Retinal pigment epithelial cell (primary cell): Measurements from ENCODE around the gene PPFIA4.

ENCODE experiments used
- DNase-seq: peaks from one replicate; pipeline ENCODE4 v3.0.0-alpha.2; 2010; ENCODE audit warnings: low read depth
- H3K4me3 ChIP-seq: 2 replicates; pipeline ENCODE4 v1.5.1; 2011; ENCODE audit warnings: mild to moderate bottlenecking, low read length, control low read depth, moderate library complexity
- CTCF ChIP-seq: conservative IDR thresholded peaks from 2 replicates; pipeline ENCODE4 v1.5.1; 2011; ENCODE audit warnings: low read depth, low read length, control low read depth, inconsistent platforms

Gene PPFIA4

GRCh38 chr1:203101813-203102634 lies 75.7 kb downstream of the PPFIA4 start:
- TF ChIP-seq CTCF, result no peak
- DNase-seq, result no peak
- no peak overlapping the region for H3K4me3 ChIP-seq

DNA sequence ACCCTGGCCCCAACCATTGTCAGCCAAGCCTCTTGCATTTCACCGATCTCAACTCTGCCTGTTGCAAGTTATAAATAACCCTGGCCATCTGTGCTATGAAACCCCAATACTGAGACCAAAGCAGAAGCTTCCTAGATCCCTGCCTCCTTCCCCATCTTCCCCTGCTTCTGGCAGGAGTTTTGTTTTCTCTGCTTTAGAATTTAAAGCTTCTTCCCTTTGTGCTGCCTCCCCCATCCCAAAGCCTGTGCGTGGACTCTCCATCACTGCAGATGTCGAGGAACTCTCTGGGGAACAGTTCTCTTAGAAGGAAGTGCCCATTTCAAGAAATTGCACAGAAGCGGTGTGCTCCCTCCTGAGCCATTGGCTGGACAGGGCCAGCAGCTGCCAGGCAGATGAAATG lies 76.9 kb downstream of the PPFIA4 start:
- TF ChIP-seq CTCF, result no peak
- no peak for DNase-seq
- H3K4me3 ChIP-seq, result no peak overlapping the region

DNA sequence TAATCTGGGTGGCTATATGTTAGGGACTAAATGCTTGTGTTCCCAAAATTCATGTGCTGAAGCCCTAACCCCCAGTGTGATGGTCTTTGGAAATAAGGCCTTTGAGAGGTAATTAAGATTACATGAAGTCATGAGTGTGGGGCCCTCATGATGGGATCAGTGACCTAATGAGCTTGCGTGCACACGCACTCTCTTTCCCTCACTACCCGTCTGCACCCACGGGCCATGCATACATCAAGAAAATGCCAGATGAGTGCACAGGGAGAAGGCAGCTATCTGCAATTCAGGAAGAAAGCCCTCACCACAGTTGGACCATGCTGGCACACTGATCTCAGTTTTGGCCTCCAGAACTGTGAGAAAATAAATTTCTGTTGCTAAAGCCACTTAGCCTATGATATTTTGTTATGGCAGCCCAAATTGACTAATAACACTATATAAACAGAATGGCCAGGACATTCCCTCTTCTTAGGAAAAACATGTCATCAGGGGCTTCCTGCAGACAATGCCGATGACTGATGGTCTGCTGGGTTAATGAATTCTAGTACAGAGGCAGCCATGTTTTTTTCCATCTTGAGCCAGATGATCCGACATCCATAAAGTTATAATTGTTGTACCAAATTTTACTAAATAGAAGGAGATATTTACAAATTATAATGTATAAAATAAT lies 77.7 kb downstream of the PPFIA4 start:
- no peak for DNase-seq
- no peak overlapping the region for H3K4me3 ChIP-seq
- TF ChIP-seq CTCF, result no peak

DNA sequence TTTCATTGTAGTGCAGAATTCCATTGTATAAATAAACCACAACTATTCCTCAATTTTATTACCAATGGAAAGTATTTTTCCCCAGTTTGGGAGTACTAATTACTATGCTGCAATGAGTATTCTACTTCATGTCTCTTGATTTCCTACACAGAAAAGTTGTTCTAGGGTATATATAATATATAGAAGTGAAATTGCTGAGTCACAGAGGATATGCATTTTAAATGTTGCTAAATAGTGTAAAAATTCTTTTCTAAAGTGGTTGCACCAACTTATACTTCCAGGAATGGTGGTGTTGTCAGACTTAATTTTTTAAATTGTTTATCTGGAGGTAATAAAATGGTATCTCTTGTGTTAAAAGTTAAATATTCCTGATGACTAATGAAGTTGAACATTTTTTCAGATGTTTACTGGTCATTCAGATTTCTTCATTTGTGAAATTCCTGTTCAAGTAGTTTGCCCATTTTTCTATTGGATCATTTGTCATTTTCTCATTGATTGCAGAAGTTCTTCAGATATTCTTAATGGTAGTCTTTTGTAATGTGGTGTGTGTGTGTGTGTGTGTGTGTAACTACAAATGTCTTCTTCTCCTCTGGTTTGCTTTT lies 78.6 kb downstream of the PPFIA4 start:
- no peak overlapping the region for H3K4me3 ChIP-seq
- TF ChIP-seq CTCF, result no peak
- DNase-seq, result no peak

DNA sequence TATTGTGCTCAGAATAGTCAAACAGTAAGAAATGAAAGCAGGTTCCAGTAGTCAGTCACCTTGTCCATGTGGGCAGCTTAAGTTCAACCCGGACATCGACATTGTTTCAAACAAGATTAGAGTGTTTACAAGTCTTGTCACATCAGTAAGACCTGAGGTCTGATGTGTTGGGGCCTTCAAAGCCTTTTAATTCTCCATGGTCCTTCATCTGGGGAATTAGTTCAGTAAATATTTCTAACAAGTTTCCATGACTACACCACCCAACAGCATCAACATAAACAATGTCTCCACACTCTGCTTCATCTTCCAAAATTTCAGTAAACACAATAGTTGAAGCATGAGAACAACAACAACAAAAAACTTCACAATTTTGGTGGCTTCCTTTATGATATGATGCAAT lies 86.2 kb downstream of the PPFIA4 start:
- H3K4me3 ChIP-seq, result no peak overlapping the region
- DNase-seq, result no peak
- TF ChIP-seq CTCF, result no peak

- no peak for TF ChIP-seq CTCF
- DNase-seq, result no peak
- no peak overlapping the region for H3K4me3 ChIP-seq
Observed at GRCh38 chr1:203113308-203113707, 87.0 kb downstream of the PPFIA4 start.
